Keratinocyte (primary cell): ENCODE results near the gene SPTBN1.

Experiments
- CTCF ChIP-seq, 3 experiments: IDR thresholded peaks in 1 of 3; conservative IDR thresholded peaks in 1 of 3; optimal IDR thresholded peaks in 1 of 3; 2 replicates in 2 of 3; 3 replicates in 1 of 3; pipeline versions ENCODE3 to v1.5.1; 2011; ENCODE audit warnings: low read length in 3 of 3, mild to moderate bottlenecking in 3 of 3, moderate library complexity in 2 of 3, control low read depth in 1 of 3, inconsistent platforms in 1 of 3; ENCODE audit not compliant: insufficient read depth in 2 of 3; ENCODE audit errors: extremely low read depth in 1 of 3
- EZH2 ChIP-seq: IDR thresholded peaks from one replicate; pipeline ENCODE4 v1.6.1; 2012; ENCODE audit warnings: inconsistent platforms, mild to moderate bottlenecking, low read length, moderate library complexity

DNA sequence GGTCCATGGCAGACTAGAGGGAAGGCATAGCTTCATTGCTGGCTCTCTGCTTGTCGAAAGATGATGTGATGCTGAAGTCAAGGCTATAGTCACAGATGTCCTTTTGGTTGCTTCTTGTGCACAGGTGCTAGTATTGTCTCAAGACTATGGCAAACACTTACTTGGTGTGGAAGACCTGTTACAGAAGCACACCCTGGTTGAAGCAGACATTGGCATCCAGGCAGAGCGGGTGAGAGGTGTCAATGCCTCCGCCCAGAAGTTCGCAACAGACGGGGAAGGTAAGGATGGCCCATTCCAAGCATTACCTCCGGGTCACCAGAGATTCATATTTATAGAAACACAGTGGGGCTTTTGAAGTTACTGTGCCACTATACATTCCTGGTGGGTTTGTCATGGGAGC lies 171.8 kb downstream of the SPTBN1 start:
- TF ChIP-seq CTCF (optimal IDR thresholded peaks at IDR 0.05 in 1 of 3, IDR thresholded peaks at IDR 0.05 in 1 of 3, conservative IDR thresholded peaks at IDR 0.05 in 1 of 3; ENCODE audit: extremely low read depth in 1 of 3, insufficient read depth in 2 of 3, low read length in 3 of 3) = no peak
- TF ChIP-seq EZH2 = no peak
